HG03060 (cell line): ENCODE results near the gene CORO6.

Source experiments
- ATAC-seq: cut with Tn5 transposase; IDR thresholded peaks from one replicate; pipeline ENCODE4 v1.9.1; 2021; ENCODE audit warnings: low read depth, moderate number of reproducible peaks; ENCODE audit not compliant: unreplicated experiment

Gene CORO6

GRCh38 chr17:29640413-29640812 is 17.7 kb upstream of the CORO6 start:
- no peak for ATAC-seq

GRCh38 chr17:29633886-29634285 is 11.2 kb upstream of the CORO6 start:
- ATAC-seq, result no peak

- no peak for ATAC-seq
These were observed 8.0 kb upstream of the CORO6 start for GRCh38 chr17:29630630-29631193.

- no peak for ATAC-seq
These were observed 7.1 kb upstream of the CORO6 start for GRCh38 chr17:29629839-29630238.

GRCh38 chr17:29628644-29629043 is 5.9 kb upstream of the CORO6 start:
- ATAC-seq, result no peak

GRCh38 chr17:29627951-29628350 is 5.2 kb upstream of the CORO6 start:
- no peak for ATAC-seq

GRCh38 chr17:29625037-29625750 is 2.5 kb upstream of the CORO6 start:
- ATAC-seq, result no peak

GRCh38 chr17:29624586-29624985 is 1.9 kb upstream of the CORO6 start:
- no peak for ATAC-seq

- ATAC-seq, result no peak
These were observed 553 bp upstream of the CORO6 start for GRCh38 chr17:29623283-29623647.

- no peak for ATAC-seq
These were observed 939 bp downstream of the CORO6 start for GRCh38 chr17:29621751-29622194.

- ATAC-seq, result no peak
These were observed 1.8 kb downstream of the CORO6 start for GRCh38 chr17:29620779-29621500.

GRCh38 chr17:29620271-29620670 is 2.4 kb downstream of the CORO6 start:
- ATAC-seq, result no peak

- ATAC-seq, result no peak
These were observed 3.5 kb downstream of the CORO6 start for GRCh38 chr17:29619251-29619650.

GRCh38 chr17:29618272-29619065 is 4.2 kb downstream of the CORO6 start:
- ATAC-seq, result no peak

- ATAC-seq, result no peak
These were observed 5.0 kb downstream of the CORO6 start for GRCh38 chr17:29617481-29618271.

GRCh38 chr17:29617125-29617480 is 5.6 kb downstream of the CORO6 start:
- ATAC-seq, result no peak

- no peak for ATAC-seq
These were observed 6.2 kb downstream of the CORO6 start for GRCh38 chr17:29616300-29617048.

- no peak for ATAC-seq
These were observed 7.0 kb downstream of the CORO6 start for GRCh38 chr17:29615492-29616299.

GRCh38 chr17:29615048-29615385 is 7.7 kb downstream of the CORO6 start:
- no peak for ATAC-seq
